MM.1S (cell line): ENCODE measurements around the gene IFITM5.

Source experiments
- DNase-seq: peaks from one replicate; pipeline ENCODE4 v3.0.0-alpha.2; 2015
- H2AFZ ChIP-seq: fragments of 300-600 bp; sonication (generic); 2 replicates; pipeline ENCODE4 v1.6.0; 2016; ENCODE audit warnings: antibody characterized with exemption, low read length
- H3F3A ChIP-seq: fragments of 300-600 bp; sonication (generic); 2 replicates; pipeline ENCODE4 v1.6.1; 2016; ENCODE audit warnings: mild to moderate bottlenecking, antibody characterized with exemption, low read length, moderate library complexity, mixed read lengths; ENCODE audit not compliant: insufficient read depth
- H3K27ac ChIP-seq: fragments of 300-600 bp; sonication (generic); 2 replicates; pipeline ENCODE4 v1.5.1; 2016; ENCODE audit warnings: mild to moderate bottlenecking, low read length
- H3K27me3 ChIP-seq: fragments of 300-600 bp; sonication (generic); replicated peaks from 2 replicates; pipeline ENCODE4 v1.6.0; 2016; ENCODE audit warnings: low read length; ENCODE audit not compliant: insufficient read depth
- H3K36me3 ChIP-seq: fragments of 300-600 bp; sonication (generic); replicated peaks from 2 replicates; pipeline ENCODE4 v1.6.1; 2016; ENCODE audit warnings: mild to moderate bottlenecking, low read length, mixed read lengths; ENCODE audit not compliant: insufficient read depth
- H3K4me1 ChIP-seq: fragments of 300-600 bp; sonication (generic); 2 replicates; pipeline ENCODE4 v1.6.1; 2016; ENCODE audit warnings: low read length, mixed read lengths
- H3K4me2 ChIP-seq: fragments of 300-600 bp; sonication (generic); 2 replicates; pipeline ENCODE4 v1.6.0; 2016; ENCODE audit warnings: low read depth, low read length
- H3K4me3 ChIP-seq: fragments of 300-600 bp; sonication (generic); 2 replicates; pipeline ENCODE4 v1.5.1; 2016; ENCODE audit warnings: low read length, mixed read lengths
- H3K79me2 ChIP-seq: fragments of 300-600 bp; sonication (generic); 2 replicates; pipeline ENCODE4 v1.6.1; 2016; ENCODE audit warnings: mixed run types, low read length, mixed read lengths
- H3K9ac ChIP-seq: fragments of 300-600 bp; sonication (generic); 2 replicates; pipeline ENCODE4 v1.6.1; 2016; ENCODE audit warnings: low read length, mixed read lengths
- H3K9me2 ChIP-seq: fragments of 300-600 bp; sonication (generic); replicated peaks from 2 replicates; pipeline ENCODE4 v1.6.1; 2016; ENCODE audit warnings: mild to moderate bottlenecking, low read length, mixed read lengths; ENCODE audit not compliant: insufficient read depth
- H3K9me3 ChIP-seq: fragments of 300-600 bp; sonication (generic); replicated peaks from 2 replicates; pipeline ENCODE4 v1.6.1; 2016; ENCODE audit warnings: mild to moderate bottlenecking, low read length, mixed read lengths; ENCODE audit not compliant: insufficient read depth
- H4K20me1 ChIP-seq: fragments of 300-600 bp; sonication (generic); 2 replicates; pipeline ENCODE4 v1.6.1; 2016; ENCODE audit warnings: mild to moderate bottlenecking, low read length, moderate library complexity, mixed read lengths; ENCODE audit not compliant: insufficient read depth
- CTCF ChIP-seq: fragments of 300-600 bp; sonication (generic); IDR thresholded peaks from 2 replicates; pipeline ENCODE4 v1.5.1; 2016; ENCODE audit warnings: antibody characterized with exemption, low read length, mixed read lengths
- EZH2 ChIP-seq: fragments of 300-600 bp; sonication (generic); optimal IDR thresholded peaks from 2 replicates; pipeline ENCODE3; 2017; ENCODE audit warnings: low read depth, mild to moderate bottlenecking, antibody characterized with exemption, low read length, mixed read lengths
- EZH2phosphoT487 ChIP-seq: fragments of 300-600 bp; sonication (generic); IDR thresholded peaks from 2 replicates; pipeline ENCODE4 v1.6.1; 2018; ENCODE audit warnings: antibody characterized with exemption, low read length

IFITM5 gene

GRCh38 chr11:297586-298405 lies 1.5 kb downstream of the IFITM5 start:
- Histone ChIP-seq H3K9ac (no peak overlapping the region), H3K4me2 (no peak overlapping the region), H2AFZ (no peak overlapping the region), H3K9me2 (no peaks in the 10 kb centered on the region), H3F3A (no peaks in the 10 kb centered on the region), H4K20me1 (no peaks in the 10 kb centered on the region), H3K36me3 (no peaks in the 10 kb centered on the region), H3K9me3 (no peaks in the 10 kb centered on the region), H3K4me3 (no peak overlapping the region), H3K27ac (no peak overlapping the region), H3K4me1 (no peaks in the 10 kb centered on the region), H3K27me3 (peaks cover 41% of the 10 kb centered on the region), H3K79me2 (no peaks in the 10 kb centered on the region)
- TF ChIP-seq EZH2phosphoT487 (no peak), EZH2 (no peak), CTCF (no peak)
- no peak for DNase-seq

- Histone ChIP-seq H3K27ac (no peak overlapping the region), H3K4me3 (no peak overlapping the region), H2AFZ (no peak overlapping the region), H3K4me1 (no peaks in the 10 kb centered on the region), H3K36me3 (no peaks in the 10 kb centered on the region), H3K4me2 (no peak overlapping the region), H3F3A (no peaks in the 10 kb centered on the region), H3K9ac (no peak overlapping the region), H3K9me3 (no peaks in the 10 kb centered on the region), H4K20me1 (no peaks in the 10 kb centered on the region), H3K9me2 (no peaks in the 10 kb centered on the region), H3K27me3 (peaks cover 36% of the 10 kb centered on the region), H3K79me2 (no peaks in the 10 kb centered on the region)
- no peak for TF ChIP-seq EZH2
- TF ChIP-seq CTCF: no peak
- TF ChIP-seq EZH2phosphoT487: no peak
- no peak for DNase-seq
Observed at GRCh38 chr11:297051-297585, 2.2 kb downstream of the IFITM5 start.

GRCh38 chr11:296171-297050 lies 2.9 kb downstream of the IFITM5 start:
- Histone ChIP-seq H3F3A (no peaks in the 10 kb centered on the region), H3K27me3 (peaks cover 36% of the 10 kb centered on the region), H3K79me2 (no peaks in the 10 kb centered on the region), H3K9me3 (no peaks in the 10 kb centered on the region), H3K4me1 (no peaks in the 10 kb centered on the region), H3K9me2 (no peaks in the 10 kb centered on the region), H2AFZ (no peak overlapping the region), H3K36me3 (no peaks in the 10 kb centered on the region), H3K4me2 (no peak overlapping the region), H3K9ac (no peak overlapping the region), H3K27ac (no peak overlapping the region), H4K20me1 (no peaks in the 10 kb centered on the region), H3K4me3 (no peak overlapping the region)
- TF ChIP-seq EZH2 (no peak), EZH2phosphoT487 (no peak), CTCF (no peak)
- DNase-seq: no peak
